HepG2 (cell line): ENCODE data around the gene NR2F6. TPM values are rescaled to one million over a fixed set of nuclear protein-coding genes. Genes with fewer than 3 reads are reported as not detected.

Source experiments
- BORCS8-MEF2B ChIP-seq: sonication (generic); formaldehyde crosslinking; IDR thresholded peaks from 2 replicates; pipeline ENCODE4 v1.8.0; 2022; ENCODE audit warnings: mild to moderate bottlenecking, missing genetic modification reagents
- CC2D1A ChIP-seq: sonication (generic); formaldehyde crosslinking; IDR thresholded peaks from 2 replicates; pipeline ENCODE4 v1.8.1; 2023; ENCODE audit warnings: mild to moderate bottlenecking, missing genetic modification reagents
- FOXP1 ChIP-seq, 2 experiments: fragments of 450-650 bp in 1 of 2; IDR thresholded peaks; 2 replicates each; pipeline ENCODE4 v1.6.1; 2017 to 2018; ENCODE audit warnings: antibody characterized with exemption in 1 of 2
- GFI1 ChIP-seq: sonication (generic); formaldehyde crosslinking; IDR thresholded peaks from 2 replicates; pipeline ENCODE4 v1.5.0; 2020; ENCODE audit warnings: missing genetic modification reagents, mild to moderate bottlenecking, borderline replicate concordance
- GPN1 ChIP-seq: sonication (generic); formaldehyde crosslinking; IDR thresholded peaks from 2 replicates; pipeline ENCODE4 v1.5.1; 2020; ENCODE audit warnings: missing genetic modification reagents, borderline replicate concordance
- HHEX ChIP-seq: IDR thresholded peaks from 2 replicates; pipeline ENCODE4 v1.6.1; 2016; ENCODE audit warnings: control low read depth
- MNT ChIP-seq: fragments of 450-650 bp; IDR thresholded peaks from 2 replicates; pipeline ENCODE4 v1.6.1; 2016
- NFIB ChIP-seq: sonication (generic); formaldehyde crosslinking; IDR thresholded peaks from 2 replicates; pipeline ENCODE4 v1.9.0; 2021; ENCODE audit warnings: missing genetic modification reagents, mild to moderate bottlenecking, borderline replicate concordance
- PAXIP1 ChIP-seq: sonication (generic); formaldehyde crosslinking; conservative IDR thresholded peaks from 2 replicates; pipeline ENCODE4 v1.4.0; 2020; ENCODE audit warnings: mild to moderate bottlenecking, missing genetic modification reagents, moderate library complexity
- SP1 ChIP-seq, 2 experiments: fragments of 450-650 bp in 1 of 2; sonication (generic) in 1 of 2; formaldehyde crosslinking in 1 of 2; IDR thresholded peaks; 2 replicates each; pipeline versions ENCODE4 v1.4.0 to v1.6.1; 2016 to 2020; ENCODE audit warnings: missing genetic modification reagents in 1 of 2
- SP5 ChIP-seq: IDR thresholded peaks from 2 replicates; pipeline ENCODE4 v1.6.1; 2016; ENCODE audit warnings: low read depth, borderline replicate concordance
- SRF ChIP-seq: IDR thresholded peaks from 2 replicates; pipeline ENCODE4 v1.6.1; 2011; ENCODE audit warnings: mild to moderate bottlenecking, low read depth, low read length, moderate library complexity
- SRSF9 ChIP-seq: fragments of 200-400 bp; formaldehyde crosslinking; IDR thresholded peaks from 2 replicates; pipeline ENCODE4 v1.6.1; 2018; ENCODE audit warnings: borderline replicate concordance, mild to moderate bottlenecking, low read depth, low read length; ENCODE audit not compliant: insufficient read depth, poor library complexity, severe bottlenecking
- ZBTB20 ChIP-seq: sonication (generic); formaldehyde crosslinking; IDR thresholded peaks from 2 replicates; pipeline ENCODE4 v1.8.1; 2023; ENCODE audit warnings: missing genetic modification reagents, low read depth, mild to moderate bottlenecking, borderline replicate concordance
- ZNF468 ChIP-seq: sonication (generic); formaldehyde crosslinking; IDR thresholded peaks from 2 replicates; pipeline ENCODE4 v1.8.0; 2022; ENCODE audit warnings: mild to moderate bottlenecking, moderate library complexity, missing genetic modification reagents
- ZNF792 ChIP-seq: IDR thresholded peaks from 2 replicates; pipeline ENCODE4 v1.6.1; 2016
- ZSCAN20 ChIP-seq: sonication (generic); formaldehyde crosslinking; IDR thresholded peaks from 2 replicates; pipeline ENCODE4 v1.4.0; 2020; ENCODE audit warnings: missing genetic modification reagents, mild to moderate bottlenecking, borderline replicate concordance
- polyA plus RNA-seq, 8 experiments: library from polyadenylated mRNA; depleted of rRNA in 3 of 8; stranded (reverse) in 7 of 8; unstranded in 1 of 8; fragments of >200 nt; fragmentation: Illumina TruSeq in 4 of 8; extraction: Trizol in 4 of 8; gene quantifications; 2 replicates each; pipeline versions ENCODE4 v1.2.1 to v1.2.3, GENCODE V29; 2011 to 2016; ENCODE audit warnings: low read depth in 4 of 8, missing spikeins in 1 of 8, mixed read lengths in 1 of 8; ENCODE audit not compliant: insufficient read depth in 1 of 8
- total RNA-seq, 5 experiments: library from RNA; depleted of rRNA; stranded (reverse); fragments of >200 nt; fragmentation: Illumina TruSeq; extraction: Trizol; gene quantifications; 2 replicates each; pipeline ENCODE4 v1.2.3, GENCODE V29; 2016; ENCODE audit warnings: low read depth in 1 of 5
- TF ChIP-seq, protein P1 (sequence below): sonication (generic); formaldehyde crosslinking; IDR thresholded peaks from 2 replicates; pipeline ENCODE4 v1.4.0; 2020; ENCODE audit warnings: missing genetic modification reagents
- TF ChIP-seq, protein P2 (sequence below): sonication (generic); formaldehyde crosslinking; IDR thresholded peaks from 2 replicates; pipeline ENCODE4 v1.4.0; 2020; ENCODE audit warnings: missing genetic modification reagents

Gene NR2F6
- total and polyA plus RNA-seq, 2 of the 13 experiments (the other 11 are each of a cell fraction or from before 2014, with no cell fraction given) = 30.9 to 72.4 TPM

DNA sequence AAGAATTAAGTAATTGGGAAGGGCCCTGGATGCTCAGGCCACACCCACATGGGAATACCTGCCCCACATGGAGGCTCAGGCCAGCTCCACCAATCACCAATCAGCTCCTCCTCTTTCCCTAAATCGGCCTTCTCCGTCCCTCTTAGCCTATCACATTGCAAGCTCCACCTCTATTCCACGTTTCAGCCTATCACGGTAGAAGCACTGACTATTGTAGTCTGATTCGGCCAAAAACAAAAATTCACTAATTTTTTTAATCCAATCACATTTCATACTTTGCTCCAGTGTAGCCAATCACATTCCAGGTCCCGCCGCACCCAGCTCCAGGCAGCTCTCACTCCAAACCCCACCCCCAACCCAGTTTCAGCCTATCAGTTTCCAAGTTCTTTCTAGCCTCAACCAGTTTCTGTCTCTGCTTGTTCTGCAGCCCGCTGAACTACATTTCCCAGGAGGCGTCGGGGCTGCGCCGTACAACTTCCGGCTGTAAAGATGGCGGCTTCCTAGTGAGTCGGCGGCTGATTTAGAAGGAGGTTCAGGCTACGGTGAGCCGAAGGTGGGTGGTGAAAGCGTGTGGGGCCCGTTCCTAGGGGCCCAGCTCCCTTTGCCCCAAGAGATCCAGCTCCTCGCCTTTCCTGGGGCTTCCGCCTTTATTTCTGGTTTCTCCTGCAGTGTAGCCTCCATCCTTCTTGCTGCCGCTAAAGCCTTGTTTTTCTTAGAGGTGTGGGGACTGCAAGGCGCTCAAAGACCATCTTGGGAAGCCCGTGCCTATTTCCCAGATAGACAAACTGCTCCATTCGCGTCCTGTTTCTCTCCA, 21.5 kb upstream of the NR2F6 start, which contains the start of gene BABAM1 (continued):
- TF ChIP-seq PAXIP1 (CRISPR knock-in tag) (peak; percentile 41), FOXP1 (IDR thresholded peaks at IDR 0.05) (no peak), FOXP1 (CRISPR knock-in tag; IDR thresholded peaks at IDR 0.05) (no peak), ZNF468 (no peak), ZBTB20 (CRISPR knock-in tag) (no peak), BORCS8-MEF2B (CRISPR knock-in tag) (no peak), ZSCAN20 (CRISPR knock-in tag) (no peak), SP1 (IDR thresholded peaks at IDR 0.05) (no peak), SP1 (CRISPR knock-in tag; IDR thresholded peaks at IDR 0.05) (peak; percentile 49), SRF (peak; percentile 72; the same call in 1 of the 2 replicates), MNT (peak; percentile 32; the same call in 1 of the 2 replicates), NFIB (CRISPR knock-in tag) (no peak), ZNF792 (CRISPR knock-in tag) (peak; percentile 73; the same call in 1 of the 2 replicates), SRSF9 (no peak), SP5 (CRISPR knock-in tag) (peak; percentile 53; the same call in 1 of the 2 replicates), GFI1 (CRISPR knock-in tag) (0 out of 2 replicates have a peak, but pooled peaks have one; percentile 35), HHEX (no peak), CC2D1A (CRISPR knock-in tag) (0 out of 2 replicates have a peak, but pooled peaks have one; percentile 21), GPN1 (CRISPR knock-in tag) (no peak)
- TF ChIP-seq, protein P1, sequence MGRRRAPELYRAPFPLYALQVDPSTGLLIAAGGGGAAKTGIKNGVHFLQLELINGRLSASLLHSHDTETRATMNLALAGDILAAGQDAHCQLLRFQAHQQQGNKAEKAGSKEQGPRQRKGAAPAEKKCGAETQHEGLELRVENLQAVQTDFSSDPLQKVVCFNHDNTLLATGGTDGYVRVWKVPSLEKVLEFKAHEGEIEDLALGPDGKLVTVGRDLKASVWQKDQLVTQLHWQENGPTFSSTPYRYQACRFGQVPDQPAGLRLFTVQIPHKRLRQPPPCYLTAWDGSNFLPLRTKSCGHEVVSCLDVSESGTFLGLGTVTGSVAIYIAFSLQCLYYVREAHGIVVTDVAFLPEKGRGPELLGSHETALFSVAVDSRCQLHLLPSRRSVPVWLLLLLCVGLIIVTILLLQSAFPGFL = no peak
- TF ChIP-seq, protein P2, sequence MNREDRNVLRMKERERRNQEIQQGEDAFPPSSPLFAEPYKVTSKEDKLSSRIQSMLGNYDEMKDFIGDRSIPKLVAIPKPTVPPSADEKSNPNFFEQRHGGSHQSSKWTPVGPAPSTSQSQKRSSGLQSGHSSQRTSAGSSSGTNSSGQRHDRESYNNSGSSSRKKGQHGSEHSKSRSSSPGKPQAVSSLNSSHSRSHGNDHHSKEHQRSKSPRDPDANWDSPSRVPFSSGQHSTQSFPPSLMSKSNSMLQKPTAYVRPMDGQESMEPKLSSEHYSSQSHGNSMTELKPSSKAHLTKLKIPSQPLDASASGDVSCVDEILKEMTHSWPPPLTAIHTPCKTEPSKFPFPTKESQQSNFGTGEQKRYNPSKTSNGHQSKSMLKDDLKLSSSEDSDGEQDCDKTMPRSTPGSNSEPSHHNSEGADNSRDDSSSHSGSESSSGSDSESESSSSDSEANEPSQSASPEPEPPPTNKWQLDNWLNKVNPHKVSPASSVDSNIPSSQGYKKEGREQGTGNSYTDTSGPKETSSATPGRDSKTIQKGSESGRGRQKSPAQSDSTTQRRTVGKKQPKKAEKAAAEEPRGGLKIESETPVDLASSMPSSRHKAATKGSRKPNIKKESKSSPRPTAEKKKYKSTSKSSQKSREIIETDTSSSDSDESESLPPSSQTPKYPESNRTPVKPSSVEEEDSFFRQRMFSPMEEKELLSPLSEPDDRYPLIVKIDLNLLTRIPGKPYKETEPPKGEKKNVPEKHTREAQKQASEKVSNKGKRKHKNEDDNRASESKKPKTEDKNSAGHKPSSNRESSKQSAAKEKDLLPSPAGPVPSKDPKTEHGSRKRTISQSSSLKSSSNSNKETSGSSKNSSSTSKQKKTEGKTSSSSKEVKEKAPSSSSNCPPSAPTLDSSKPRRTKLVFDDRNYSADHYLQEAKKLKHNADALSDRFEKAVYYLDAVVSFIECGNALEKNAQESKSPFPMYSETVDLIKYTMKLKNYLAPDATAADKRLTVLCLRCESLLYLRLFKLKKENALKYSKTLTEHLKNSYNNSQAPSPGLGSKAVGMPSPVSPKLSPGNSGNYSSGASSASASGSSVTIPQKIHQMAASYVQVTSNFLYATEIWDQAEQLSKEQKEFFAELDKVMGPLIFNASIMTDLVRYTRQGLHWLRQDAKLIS = no peak
